GM20000 (cell line): ENCODE measurements around the gene PRDM8.

Experiments
- DNase-seq: peaks from one replicate; pipeline ENCODE4 v3.0.0; 2012; ENCODE audit warnings: low spot score
- CTCF ChIP-seq: IDR thresholded peaks from 2 replicates; pipeline ENCODE4 v1.5.1; 2012; ENCODE audit warnings: mild to moderate bottlenecking, control low read depth; ENCODE audit errors: extremely low read depth, missing control alignments

The PRDM8 gene

GRCh38 chr4:80202190-80202711 lies 4.9 kb downstream of the PRDM8 start:
- TF ChIP-seq CTCF, result peak; percentile 92
- DNase-seq, result peak; percentile 90

GRCh38 chr4:80202741-80203553 lies 5.6 kb downstream of the PRDM8 start:
- DNase-seq, result peak; percentile 73

GRCh38 chr4:80204433-80205011 lies 7.2 kb downstream of the PRDM8 start:
- peak; percentile 10 for DNase-seq
- TF ChIP-seq CTCF, result no peak

More at GRCh38 chr4:80202741-80203553, 5.6 kb downstream of the PRDM8 start:
- no peak for TF ChIP-seq CTCF

- DNase-seq, result no peak
- TF ChIP-seq CTCF, result no peak
Measured at GRCh38 chr4:80206111-80206510, 8.8 kb downstream of the PRDM8 start.

GRCh38 chr4:80206521-80207171 lies 9.3 kb downstream of the PRDM8 start:
- DNase-seq, result no peak
- TF ChIP-seq CTCF, result no peak

- no peak for TF ChIP-seq CTCF
Measured at GRCh38 chr4:80207172-80207583, 9.9 kb downstream of the PRDM8 start.

GRCh38 chr4:80207664-80208063 lies 10.4 kb downstream of the PRDM8 start:
- TF ChIP-seq CTCF, result no peak
- DNase-seq, result no peak

More at GRCh38 chr4:80207172-80207583, 9.9 kb downstream of the PRDM8 start:
- no peak for DNase-seq
